ENCODE data around the gene SMURF2.
A peak's percentile ranks its signal among the peaks of the same experiment; 100 is the strongest.
"Not testable (repeated sequence)": the region's sequence is repeated elsewhere in the genome, so short reads cannot be mapped to it uniquely, and the experiment has no call there.

Gene SMURF2

GRCh38 chr17:64626827-64627226 lies 35.3 kb downstream of the SMURF2 start:
- no peak for DNase-seq (ENCODE audit: low read depth)
- no peaks in the 10 kb centered on the region for H3K27me3 ChIP-seq (replicated peaks; ENCODE audit: control insufficient read depth, insufficient read depth, low read length)
- H3K9ac ChIP-seq (ENCODE audit: low read length), result no peak overlapping the region
- no peak overlapping the region for H3K4me3 ChIP-seq (ENCODE audit: low read length)
- H3K36me3 ChIP-seq (ENCODE audit: control insufficient read depth, insufficient read depth, low read length, severe bottlenecking), result no peaks in the 10 kb centered on the region
- H3K4me1 ChIP-seq (ENCODE audit: control insufficient read depth, insufficient read depth, low read length), result peaks cover 29% of the 10 kb centered on the region
- H3K9me3 ChIP-seq (ENCODE audit: control insufficient read depth, low read length), result no peaks in the 10 kb centered on the region

- Histone ChIP-seq H3K9ac (ENCODE audit: low read length) (no peak overlapping the region), H3K9me3 (ENCODE audit: control insufficient read depth, low read length) (no peaks in the 10 kb centered on the region), H3K36me3 (ENCODE audit: control insufficient read depth, insufficient read depth, low read length, severe bottlenecking) (no peaks in the 10 kb centered on the region), H3K4me1 (ENCODE audit: control insufficient read depth, insufficient read depth, low read length) (peaks cover 24% of the 10 kb centered on the region), H3K27me3 (replicated peaks; ENCODE audit: control insufficient read depth, insufficient read depth, low read length) (no peaks in the 10 kb centered on the region), H3K4me3 (ENCODE audit: low read length) (no peak overlapping the region)
- no peak for DNase-seq (ENCODE audit: low read depth)
These were observed 36.6 kb downstream of the SMURF2 start for GRCh38 chr17:64625541-64625940.

- Histone ChIP-seq H3K27me3 (replicated peaks; ENCODE audit: control insufficient read depth, insufficient read depth, low read length) (no peaks in the 10 kb centered on the region), H3K4me1 (ENCODE audit: control insufficient read depth, insufficient read depth, low read length) (peaks cover 21% of the 10 kb centered on the region)
These were observed 39.0 kb downstream of the SMURF2 start for GRCh38 chr17:64622931-64623654.

GRCh38 chr17:64621772-64622171 lies 40.3 kb downstream of the SMURF2 start:
- Histone ChIP-seq H3K36me3 (ENCODE audit: control insufficient read depth, insufficient read depth, low read length, severe bottlenecking) (no peaks in the 10 kb centered on the region), H3K9me3 (ENCODE audit: control insufficient read depth, low read length) (no peaks in the 10 kb centered on the region), H3K4me1 (ENCODE audit: control insufficient read depth, insufficient read depth, low read length) (peaks cover 21% of the 10 kb centered on the region), H3K9ac (ENCODE audit: low read length) (no peak overlapping the region), H3K27me3 (replicated peaks; ENCODE audit: control insufficient read depth, insufficient read depth, low read length) (no peaks in the 10 kb centered on the region), H3K4me3 (ENCODE audit: low read length) (no peak overlapping the region)
- DNase-seq (ENCODE audit: low read depth), result no peak

More at GRCh38 chr17:64622931-64623654, 39.0 kb downstream of the SMURF2 start:
- peak; percentile 80 for DNase-seq (ENCODE audit: low read depth)
- Histone ChIP-seq H3K36me3 (ENCODE audit: control insufficient read depth, insufficient read depth, low read length, severe bottlenecking) (no peaks in the 10 kb centered on the region), H3K9me3 (ENCODE audit: control insufficient read depth, low read length) (no peaks in the 10 kb centered on the region), H3K4me3 (ENCODE audit: low read length) (peak overlapping the region; percentile 49), H3K9ac (ENCODE audit: low read length) (no peak overlapping the region)

GRCh38 chr17:64618848-64619247 lies 43.3 kb downstream of the SMURF2 start:
- Histone ChIP-seq H3K4me3 (ENCODE audit: low read length) (no peak overlapping the region), H3K36me3 (ENCODE audit: control insufficient read depth, insufficient read depth, low read length, severe bottlenecking) (no peaks in the 10 kb centered on the region), H3K9me3 (ENCODE audit: control insufficient read depth, low read length) (no peaks in the 10 kb centered on the region), H3K27me3 (replicated peaks; ENCODE audit: control insufficient read depth, insufficient read depth, low read length) (no peaks in the 10 kb centered on the region), H3K4me1 (ENCODE audit: control insufficient read depth, insufficient read depth, low read length) (peaks cover 35% of the 10 kb centered on the region), H3K9ac (ENCODE audit: low read length) (no peak overlapping the region)
- DNase-seq (ENCODE audit: low read depth), result no peak

GRCh38 chr17:64617125-64617780 lies 44.9 kb downstream of the SMURF2 start:
- peak; percentile 21 for DNase-seq (ENCODE audit: low read depth)
- no peaks in the 10 kb centered on the region for H3K36me3 ChIP-seq (ENCODE audit: control insufficient read depth, insufficient read depth, low read length, severe bottlenecking)
- H3K4me1 ChIP-seq (ENCODE audit: control insufficient read depth, insufficient read depth, low read length), result peaks cover 29% of the 10 kb centered on the region
- no peaks in the 10 kb centered on the region for H3K9me3 ChIP-seq (ENCODE audit: control insufficient read depth, low read length)
- H3K9ac ChIP-seq (ENCODE audit: low read length), result no peak overlapping the region
- no peak overlapping the region for H3K4me3 ChIP-seq (ENCODE audit: low read length)
- no peaks in the 10 kb centered on the region for H3K27me3 ChIP-seq (replicated peaks; ENCODE audit: control insufficient read depth, insufficient read depth, low read length)

GRCh38 chr17:64615028-64615677 lies 47.0 kb downstream of the SMURF2 start:
- Histone ChIP-seq H3K9ac (ENCODE audit: low read length) (no peak overlapping the region), H3K4me3 (ENCODE audit: low read length) (peak overlapping the region; percentile 36), H3K36me3 (ENCODE audit: control insufficient read depth, insufficient read depth, low read length, severe bottlenecking) (no peaks in the 10 kb centered on the region), H3K9me3 (ENCODE audit: control insufficient read depth, low read length) (no peaks in the 10 kb centered on the region), H3K27me3 (replicated peaks; ENCODE audit: control insufficient read depth, insufficient read depth, low read length) (no peaks in the 10 kb centered on the region), H3K4me1 (ENCODE audit: control insufficient read depth, insufficient read depth, low read length) (peaks cover 29% of the 10 kb centered on the region)
- DNase-seq (ENCODE audit: low read depth), result peak; percentile 69

- Histone ChIP-seq H3K4me3 (ENCODE audit: low read length) (peak overlapping the region; percentile 36), H3K4me1 (ENCODE audit: control insufficient read depth, insufficient read depth, low read length) (peaks cover 29% of the 10 kb centered on the region), H3K9ac (ENCODE audit: low read length) (no peak overlapping the region), H3K36me3 (ENCODE audit: control insufficient read depth, insufficient read depth, low read length, severe bottlenecking) (no peaks in the 10 kb centered on the region), H3K9me3 (ENCODE audit: control insufficient read depth, low read length) (no peaks in the 10 kb centered on the region), H3K27me3 (replicated peaks; ENCODE audit: control insufficient read depth, insufficient read depth, low read length) (no peaks in the 10 kb centered on the region)
- DNase-seq (ENCODE audit: low read depth), result peak; percentile 70
These were observed 47.7 kb downstream of the SMURF2 start for GRCh38 chr17:64614266-64615027.

- H3K4me3 ChIP-seq (ENCODE audit: low read length), result no peak overlapping the region
- no peaks in the 10 kb centered on the region for H3K36me3 ChIP-seq (ENCODE audit: control insufficient read depth, insufficient read depth, low read length, severe bottlenecking)
- DNase-seq (ENCODE audit: low read depth), result no peak
- no peaks in the 10 kb centered on the region for H3K9me3 ChIP-seq (ENCODE audit: control insufficient read depth, low read length)
- H3K9ac ChIP-seq (ENCODE audit: low read length), result no peak overlapping the region
- peaks cover 33% of the 10 kb centered on the region for H3K4me1 ChIP-seq (ENCODE audit: control insufficient read depth, insufficient read depth, low read length)
- no peaks in the 10 kb centered on the region for H3K27me3 ChIP-seq (replicated peaks; ENCODE audit: control insufficient read depth, insufficient read depth, low read length)
These were observed 50.7 kb downstream of the SMURF2 start for GRCh38 chr17:64611369-64611768.

- H3K4me1 ChIP-seq (ENCODE audit: control insufficient read depth, insufficient read depth, low read length), result peaks cover 30% of the 10 kb centered on the region
- H3K4me3 ChIP-seq (ENCODE audit: low read length); DNase-seq (ENCODE audit: low read depth); H3K36me3 ChIP-seq (ENCODE audit: control insufficient read depth, insufficient read depth, low read length, severe bottlenecking); H3K9me3 ChIP-seq (ENCODE audit: control insufficient read depth, low read length); H3K27me3 ChIP-seq (replicated peaks; ENCODE audit: control insufficient read depth, insufficient read depth, low read length); H3K9ac ChIP-seq (ENCODE audit: low read length): not testable (repeated sequence)
These were observed 51.9 kb downstream of the SMURF2 start for GRCh38 chr17:64610244-64610643.

- Histone ChIP-seq H3K9ac (ENCODE audit: low read length) (no peak overlapping the region), H3K9me3 (ENCODE audit: control insufficient read depth, low read length) (no peaks in the 10 kb centered on the region), H3K4me3 (ENCODE audit: low read length) (no peak overlapping the region), H3K36me3 (ENCODE audit: control insufficient read depth, insufficient read depth, low read length, severe bottlenecking) (no peaks in the 10 kb centered on the region), H3K27me3 (replicated peaks; ENCODE audit: control insufficient read depth, insufficient read depth, low read length) (no peaks in the 10 kb centered on the region), H3K4me1 (ENCODE audit: control insufficient read depth, insufficient read depth, low read length) (peaks cover 23% of the 10 kb centered on the region)
- peak; percentile 29 for DNase-seq (ENCODE audit: low read depth)
These were observed 53.5 kb downstream of the SMURF2 start for GRCh38 chr17:64608571-64608981.
